ENCODE results near the gene HSD3B7. TPM values are rescaled to one million over a fixed set of nuclear protein-coding genes. Genes with fewer than 3 reads are reported as not detected.

The HSD3B7 gene
- total and polyA plus RNA-seq, 2 of the 4 experiments (the other 2 are of a cell fraction) = 8.5 to 11.3 TPM

DNA sequence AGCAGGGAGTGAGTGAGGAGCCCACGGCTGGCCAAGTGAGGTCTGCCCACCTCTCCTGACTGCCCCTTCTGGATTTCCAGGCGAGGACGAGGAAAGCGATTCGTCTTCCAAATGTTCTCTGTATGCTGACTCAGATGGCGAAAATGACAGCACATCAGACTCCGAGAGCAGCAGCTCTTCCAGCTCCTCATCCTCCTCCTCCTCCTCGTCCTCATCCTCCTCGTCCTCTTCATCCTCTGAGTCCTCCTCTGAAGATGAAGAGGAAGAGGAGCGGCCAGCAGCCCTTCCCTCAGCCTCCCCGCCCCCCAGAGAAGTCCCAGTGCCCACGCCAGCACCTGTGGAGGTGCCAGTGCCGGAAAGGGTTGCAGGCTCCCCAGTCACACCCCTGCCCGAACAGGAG lies 13.7 kb upstream of the HSD3B7 start:
- no peak overlapping the region for H2BK5ac ChIP-seq (ENCODE audit: low read depth, low read length, poor library complexity, severe bottlenecking)
- no peak overlapping the region for H2BK15ac ChIP-seq (ENCODE audit: low read depth, low read length)
- WGBS, 2 experiments (ENCODE audit: extremely low coverage in 2 of 2, insufficient read length in 1 of 2) = 93% methylated on average over 6 of the region's 14 CpGs; no CpG with 5 or more reads in 1 of the 2 experiments
- H4K20me1 ChIP-seq (ENCODE audit: insufficient read depth, low read length) = peaks cover 2% of the 10 kb centered on the region; the same call in 1 of the 2 replicates
- H3K23ac ChIP-seq (ENCODE audit: low read depth, low read length) = no peak overlapping the region
- DNase-seq = no peak
- in situ Hi-C loops (cut with MboI; ENCODE audit: low sequenced_read_pairs) (no loop called here), intact Hi-C loops (cut with micrococcal nuclease) (no loop called here), dilution Hi-C loops (cut with HindIII; ENCODE audit: low sequenced_read_pairs, unreplicated experiment) (no loop called here)
- no peak overlapping the region for H3K4ac ChIP-seq (ENCODE audit: low read depth, low read length)
- TF ChIP-seq RFX5 (IDR thresholded peaks at IDR 0.05; ENCODE audit: low read depth, low read length) (no peak), CHD1 (IDR thresholded peaks at IDR 0.05; ENCODE audit: low read depth, low read length) (no peak), RCOR1 (IDR thresholded peaks at IDR 0.05; ENCODE audit: insufficient replicate concordance, low read length) (no peak), RAD21 (IDR thresholded peaks at IDR 0.05; ENCODE audit: low read length) (no peak), POLR2A (IDR thresholded peaks at IDR 0.05; ENCODE audit: low read depth, low read length) (no peak), USF2 (IDR thresholded peaks at IDR 0.05; ENCODE audit: low read depth, low read length) (no peak), NFE2L2 (IDR thresholded peaks at IDR 0.05; ENCODE audit: low read depth, low read length) (no peak), MAFK (IDR thresholded peaks at IDR 0.05; ENCODE audit: low read depth, low read length) (no peak)
- TF ChIP-seq, protein P1, sequence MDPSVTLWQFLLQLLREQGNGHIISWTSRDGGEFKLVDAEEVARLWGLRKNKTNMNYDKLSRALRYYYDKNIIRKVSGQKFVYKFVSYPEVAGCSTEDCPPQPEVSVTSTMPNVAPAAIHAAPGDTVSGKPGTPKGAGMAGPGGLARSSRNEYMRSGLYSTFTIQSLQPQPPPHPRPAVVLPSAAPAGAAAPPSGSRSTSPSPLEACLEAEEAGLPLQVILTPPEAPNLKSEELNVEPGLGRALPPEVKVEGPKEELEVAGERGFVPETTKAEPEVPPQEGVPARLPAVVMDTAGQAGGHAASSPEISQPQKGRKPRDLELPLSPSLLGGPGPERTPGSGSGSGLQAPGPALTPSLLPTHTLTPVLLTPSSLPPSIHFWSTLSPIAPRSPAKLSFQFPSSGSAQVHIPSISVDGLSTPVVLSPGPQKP (IDR thresholded peaks at IDR 0.05; ENCODE audit: borderline replicate concordance, low read depth, low read length) = no peak
- H3K4me2 ChIP-seq (ENCODE audit: low read depth, low read length) = no peak overlapping the region
- peaks cover 65% of the 10 kb centered on the region for H3K36me3 ChIP-seq (ENCODE audit: control insufficient read depth, insufficient read depth, low read length)
- no peak overlapping the region for H4K91ac ChIP-seq (ENCODE audit: insufficient read depth, low read depth, low read length)
- H3K18ac ChIP-seq (ENCODE audit: low read depth, low read length) = no peak overlapping the region
- no peak overlapping the region for H3K9ac ChIP-seq (ENCODE audit: low read depth, low read length)
- no peak overlapping the region for H3K4me3 ChIP-seq (ENCODE audit: insufficient read depth, low read depth, low read length)
- H2BK20ac ChIP-seq (ENCODE audit: low read depth, low read length) = no peak overlapping the region
- H3K79me1 ChIP-seq (ENCODE audit: low read depth in 1 of 2, low read length in 2 of 2) = peaks cover 0 to 13% of the 10 kb centered on the region in 2 experiments; a peak in 3 of 4 replicates
- no peak overlapping the region for H2AK9ac ChIP-seq (replicated peaks; ENCODE audit: low read depth, low read length, poor library complexity)
- no peak overlapping the region for H2AK5ac ChIP-seq (ENCODE audit: low read depth, low read length)
- POLR2A ChIA-PET (ENCODE audit: unreplicated experiment) = no interaction called here
- H3K27me3 ChIP-seq (ENCODE audit: control insufficient read depth, insufficient read depth, low read length) = no peaks in the 10 kb centered on the region
- H3K9me1 ChIP-seq (ENCODE audit: insufficient read depth, low read length) = no peaks in the 10 kb centered on the region
- BruUV-seq (replicated peaks) = no TSS peak
- H3K9me3 ChIP-seq (ENCODE audit: control insufficient read depth, insufficient read depth, low read length) = no peaks in the 10 kb centered on the region
- no peak overlapping the region for H2BK120ac ChIP-seq (ENCODE audit: low read depth, low read length)
- no peak overlapping the region for H3K27ac ChIP-seq (ENCODE audit: insufficient read depth, low read length)
- ATAC-seq (ENCODE audit: low read depth) = no peak
- H4K8ac ChIP-seq (ENCODE audit: low read depth in 2 of 2, low read length in 2 of 2) = no peak overlapping the region
- no peak overlapping the region for H3K14ac ChIP-seq (replicated peaks; ENCODE audit: low read depth, low read length)
- no peak overlapping the region for H2AFZ ChIP-seq (replicated peaks; ENCODE audit: low read length, poor library complexity)
- H3K4me1 ChIP-seq (ENCODE audit: control insufficient read depth, insufficient read depth, low read length) = peaks cover 2% of the 10 kb centered on the region; the same call in 1 of the 2 replicates
- no peak overlapping the region for H4K5ac ChIP-seq (ENCODE audit: low read depth, low read length)
- CTCF ChIA-PET = no interaction called here
- H3K56ac ChIP-seq (ENCODE audit: extremely low read depth, insufficient read depth, low read length) = no peak overlapping the region
